Psoas muscle (tissue), 8 donors: ENCODE results near the gene SLC20A1. TPM values are rescaled to one million over a fixed set of nuclear protein-coding genes. Genes with fewer than 3 reads are reported as not detected.

Experiments
- ATAC-seq, 4 donors: fragments of 200-7000 bp; cut with Tn5 transposase; one replicate each; pipeline ENCODE4 v1.9.1; 2020; ENCODE audit warnings: moderate library complexity in 3 of 4, mild to moderate bottlenecking in 2 of 4
- DNase-seq, 2 donors: peaks; one replicate each; pipeline ENCODE4 v3.0.0-alpha.2; 2020
- H3K27ac ChIP-seq: fragments of 200-600 bp; one replicate; pipeline ENCODE4 v1.8.0; 2022
- H3K27me3 ChIP-seq, 3 donors: fragments of 200-600 bp in 1 of 3; one replicate each; pipeline versions ENCODE4 v1.6.1 to v1.8.0; 2013 to 2022; ENCODE audit warnings: low read length in 2 of 3, mild to moderate bottlenecking in 2 of 3, moderate library complexity in 1 of 3; ENCODE audit not compliant: insufficient read depth in 3 of 3
- H3K36me3 ChIP-seq, 2 donors: fragments of 200-600 bp in 1 of 2; one replicate each; pipeline versions ENCODE4 v1.6.1 to v1.8.0; 2013 to 2022; ENCODE audit warnings: low read depth in 1 of 2, mild to moderate bottlenecking in 1 of 2, moderate library complexity in 1 of 2; ENCODE audit not compliant: insufficient read depth in 1 of 2
- H3K4me1 ChIP-seq: fragments of 200-600 bp; one replicate; pipeline ENCODE4 v1.8.0; 2022
- H3K4me3 ChIP-seq: fragments of 200-600 bp; one replicate; pipeline ENCODE4 v1.8.0; 2022; ENCODE audit warnings: mild to moderate bottlenecking
- H3K9me3 ChIP-seq: fragments of 200-600 bp; one replicate; pipeline ENCODE4 v1.8.0; 2022
- WGBS, 3 donors: extraction: QIAGEN DNeasy Blood & Tissue Kit; methylation state at CpG; one replicate each; pipeline versions ENCODE4 v1.1.6 to v1.1.7; 2013; 5-methylcytosine and 5-hydroxymethylcytosine counted together
- intact Hi-C, 2 donors: fragments of 100-400 bp; cut with DNase I; formaldehyde crosslinking; loops; one replicate each; pipeline versions ENCODE4 v1.11.0 to v1.14.2; 2022
- polyA plus RNA-seq, 3 donors: library from polyadenylated mRNA; stranded (reverse); fragments of 200-250 nt; gene quantifications; one replicate each; pipeline ENCODE4 v1.2.3, GENCODE V29; 2013
- total RNA-seq, 4 donors: library from RNA; stranded (reverse); fragmentation: NEBNext Ultra II Directional in 2 of 4; extraction: Animal tissue kit (Norgen Biotek cat#: 25700) in 2 of 4; gene quantifications; one replicate each; pipeline versions ENCODE4 v1.2.1 to v1.2.4, GENCODE V29; 2021 to 2023
- TF ChIP-seq, protein P1 (sequence below): fragments of 200-600 bp; IDR thresholded peaks from one replicate; pipeline ENCODE4 v1.8.0; 2022; ENCODE audit warnings: antibody characterized with exemption
- donor health status: healthy with polysubstance abuse.
- donor health status: DM: no; HTN: no; CAD: no; lungs with moderate emphysema.
- donor health status: Bipolar disorder and iron deficiency.
- donor health status: healthy.
- donor health status: DM: yes; HTN: yes; CAD: no.
- donor health status: DM: no; HTN: no; CAD: no.
- donor health status: DM: no; HTN: no; CAD: no.
- donor health status: DM: yes; HTN: yes; CAD: no.

The SLC20A1 gene
- total and polyA plus RNA-seq, 7 donors = 11.1 to 37.1 (median 16.0) TPM

DNA sequence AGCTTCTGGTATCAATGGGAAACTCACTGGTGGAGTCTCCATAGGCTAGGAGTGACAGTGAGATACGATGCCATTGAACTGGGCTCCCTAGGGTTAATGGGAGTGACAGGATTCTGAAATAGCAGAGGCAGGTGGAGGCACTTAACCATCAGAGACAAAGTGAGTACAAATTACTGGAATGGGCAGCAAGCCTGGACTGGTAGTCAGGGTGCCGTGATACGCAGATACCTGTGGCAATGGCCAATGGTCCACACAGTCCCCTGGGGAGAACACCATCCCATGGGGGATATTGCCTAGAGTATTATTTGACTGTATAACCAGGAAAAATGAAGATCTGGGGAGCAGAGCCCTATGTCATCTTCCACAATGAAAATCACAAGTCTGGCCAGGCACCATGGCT, 44.0 kb upstream of the SLC20A1 start:
- DNase-seq (no peak), ATAC-seq (no peak)
- 81 to 88% (median 87%) methylated on average over 3 of the region's 3 CpGs for WGBS, 3 donors
- H3K36me3 ChIP-seq = no peaks in the 10 kb centered on the region
- no peak overlapping the region for H3K4me3 ChIP-seq
- TF ChIP-seq, protein P1, sequence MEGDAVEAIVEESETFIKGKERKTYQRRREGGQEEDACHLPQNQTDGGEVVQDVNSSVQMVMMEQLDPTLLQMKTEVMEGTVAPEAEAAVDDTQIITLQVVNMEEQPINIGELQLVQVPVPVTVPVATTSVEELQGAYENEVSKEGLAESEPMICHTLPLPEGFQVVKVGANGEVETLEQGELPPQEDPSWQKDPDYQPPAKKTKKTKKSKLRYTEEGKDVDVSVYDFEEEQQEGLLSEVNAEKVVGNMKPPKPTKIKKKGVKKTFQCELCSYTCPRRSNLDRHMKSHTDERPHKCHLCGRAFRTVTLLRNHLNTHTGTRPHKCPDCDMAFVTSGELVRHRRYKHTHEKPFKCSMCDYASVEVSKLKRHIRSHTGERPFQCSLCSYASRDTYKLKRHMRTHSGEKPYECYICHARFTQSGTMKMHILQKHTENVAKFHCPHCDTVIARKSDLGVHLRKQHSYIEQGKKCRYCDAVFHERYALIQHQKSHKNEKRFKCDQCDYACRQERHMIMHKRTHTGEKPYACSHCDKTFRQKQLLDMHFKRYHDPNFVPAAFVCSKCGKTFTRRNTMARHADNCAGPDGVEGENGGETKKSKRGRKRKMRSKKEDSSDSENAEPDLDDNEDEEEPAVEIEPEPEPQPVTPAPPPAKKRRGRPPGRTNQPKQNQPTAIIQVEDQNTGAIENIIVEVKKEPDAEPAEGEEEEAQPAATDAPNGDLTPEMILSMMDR = no peak
- no peak overlapping the region for H3K27ac ChIP-seq
- intact Hi-C loops = loop anchor here (5.0 to 10.0 kb wide), 4 partner anchors 46 to 353 kb away; partner anchors contain the start of gene SLC20A1 (in 1 of the 2)
- H3K4me1 ChIP-seq = peaks cover 7% of the 10 kb centered on the region
- no peaks in the 10 kb centered on the region for H3K27me3 ChIP-seq
- H3K9me3 ChIP-seq = no peaks in the 10 kb centered on the region

DNA sequence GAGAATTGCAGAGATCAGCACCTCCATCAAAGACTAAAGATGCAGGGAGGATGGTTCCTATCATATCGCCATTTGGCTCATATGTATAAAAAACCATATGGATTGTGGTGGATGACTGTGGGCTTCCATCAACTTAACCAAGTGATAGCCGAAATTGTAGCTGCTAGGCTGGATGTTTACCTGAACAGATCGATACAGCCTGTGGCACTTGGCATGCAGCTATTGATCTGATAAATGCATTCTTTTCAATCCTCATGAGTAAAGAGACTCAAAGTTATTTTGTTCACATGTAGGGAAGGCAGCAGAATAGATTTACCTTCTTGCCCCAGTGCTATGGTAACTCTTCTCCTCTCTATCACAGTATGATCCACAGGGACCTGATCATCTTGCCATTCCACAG, 42.8 kb upstream of the SLC20A1 start:
- DNase-seq (no peak), ATAC-seq (no peak)
- Histone ChIP-seq H3K4me1 (peaks cover 7% of the 10 kb centered on the region), H3K27ac (no peak overlapping the region), H3K27me3 (no peaks in the 10 kb centered on the region), H3K4me3 (no peak overlapping the region), H3K36me3 (no peaks in the 10 kb centered on the region), H3K9me3 (no peaks in the 10 kb centered on the region)
- TF ChIP-seq, protein P1 = no peak
- intact Hi-C loops = loop anchor here (5.0 to 10.0 kb wide), 4 partner anchors 44 to 352 kb away; partner anchors contain the start of gene SLC20A1 (in 1 of the 2)
- WGBS, 3 donors = 95 to 98% (median 96%) methylated on average over 3 of the region's 3 CpGs

DNA sequence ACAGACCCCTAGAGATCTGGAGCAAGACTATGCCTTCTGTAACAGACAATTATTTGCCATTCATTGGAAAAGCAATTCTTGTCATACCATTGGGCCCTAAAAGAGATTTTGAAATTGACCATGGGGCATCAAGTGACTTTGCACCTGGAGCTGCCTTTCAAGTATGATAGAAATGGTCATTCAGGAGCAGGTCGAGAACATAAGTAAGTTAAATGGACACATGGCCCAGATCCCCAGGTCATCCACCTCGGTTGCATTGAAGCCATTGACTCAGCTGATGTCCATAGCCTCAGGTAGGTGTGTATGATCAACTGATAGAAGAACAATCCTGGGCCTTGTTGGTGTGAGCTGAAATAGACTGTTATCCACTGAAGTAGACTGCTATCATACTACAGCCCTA, 42.0 kb upstream of the SLC20A1 start:
- DNase-seq (no peak), ATAC-seq (no peak)
- no peaks in the 10 kb centered on the region for H3K36me3 ChIP-seq
- H3K27ac ChIP-seq = no peak overlapping the region
- intact Hi-C loops = loop anchor here (5.0 to 10.0 kb wide), 4 partner anchors 44 to 351 kb away; partner anchors contain the start of gene SLC20A1 (in 1 of the 2)
- 45 to 65% (median 50%) methylated on average over 2 of the region's 2 CpGs for WGBS, 3 donors
- TF ChIP-seq, protein P1 = no peak
- no peaks in the 10 kb centered on the region for H3K27me3 ChIP-seq
- H3K4me1 ChIP-seq = peaks cover 7% of the 10 kb centered on the region
- no peak overlapping the region for H3K4me3 ChIP-seq
- H3K9me3 ChIP-seq = no peaks in the 10 kb centered on the region

DNA sequence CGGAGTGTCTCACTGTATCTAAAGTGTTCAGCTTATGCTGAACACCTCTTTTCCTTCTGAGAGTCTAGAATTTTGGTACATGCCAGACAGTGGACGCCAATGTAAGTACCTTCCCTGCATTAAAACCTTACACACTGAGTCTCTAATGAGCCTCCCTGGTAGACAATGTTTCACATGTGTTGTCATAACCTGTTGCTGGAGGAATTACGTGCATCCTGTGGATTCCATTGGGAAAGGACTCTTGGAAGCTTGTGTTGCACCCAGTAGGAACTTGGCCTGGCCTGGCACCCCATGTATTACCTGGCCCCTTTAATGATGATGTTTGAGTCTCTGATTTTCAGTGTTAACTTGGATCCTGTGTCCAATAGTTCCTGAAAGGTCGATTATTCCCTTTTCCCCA, 40.8 kb upstream of the SLC20A1 start:
- TF ChIP-seq, protein P1 = no peak
- intact Hi-C loops = loop anchor here (5.0 to 10.0 kb wide), 4 partner anchors 42 to 350 kb away; partner anchors contain the start of gene SLC20A1 (in 1 of the 2)
- DNase-seq (no peak), ATAC-seq (no peak)
- Histone ChIP-seq H3K27ac (no peak overlapping the region), H3K9me3 (no peaks in the 10 kb centered on the region), H3K36me3 (no peaks in the 10 kb centered on the region), H3K27me3 (no peaks in the 10 kb centered on the region), H3K4me1 (peaks cover 7% of the 10 kb centered on the region), H3K4me3 (no peak overlapping the region)
- WGBS, 3 donors = 71 to 91% (median 81%) methylated on average over 4 of the region's 4 CpGs

DNA sequence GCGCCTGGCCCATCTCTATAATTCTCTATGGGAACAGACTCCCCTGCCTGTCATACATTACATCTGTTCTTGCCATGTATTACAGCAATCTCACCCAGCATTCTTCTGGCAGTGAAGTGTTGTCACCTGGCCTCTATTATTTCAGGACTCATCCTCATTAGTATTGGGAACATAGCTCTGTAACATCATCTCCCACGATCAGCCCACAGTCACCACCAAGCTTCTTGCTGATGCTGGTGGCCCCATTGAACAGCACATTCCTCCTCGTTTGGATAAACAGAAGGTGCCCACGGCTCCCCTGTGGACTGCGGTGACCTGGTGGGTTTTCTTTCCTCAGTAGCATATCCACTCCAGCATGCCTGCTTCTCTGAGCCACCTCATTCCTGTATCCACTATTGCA, 39.8 kb upstream of the SLC20A1 start:
- ATAC-seq = no peak
- Histone ChIP-seq H3K27me3 (no peaks in the 10 kb centered on the region), H3K9me3 (no peaks in the 10 kb centered on the region), H3K4me3 (no peak overlapping the region), H3K36me3 (no peaks in the 10 kb centered on the region), H3K4me1 (no peaks in the 10 kb centered on the region), H3K27ac (no peak overlapping the region)
- intact Hi-C loops = loop anchor here in 1 of 2 donors (10.0 kb wide), 1 partner anchor 349 kb away; no protein-coding TSS in a partner anchor
- WGBS, 3 donors = 78 to 93% (median 79%) methylated on average over 5 of the region's 5 CpGs
- no peak for DNase-seq
- TF ChIP-seq, protein P1 = no peak
